ENCODE measurements around the gene KCTD15. TPM values are rescaled to one million over a fixed set of nuclear protein-coding genes. Genes with fewer than 3 reads are reported as not detected.

Gene KCTD15
- total and polyA plus RNA-seq, 2 of the 4 experiments (the other 2 are of a cell fraction), result 16.3 to 19.6 TPM

- H4K20me1 ChIP-seq (ENCODE audit: insufficient read depth, low read length), result no peaks in the 10 kb centered on the region
- H3K27ac ChIP-seq (ENCODE audit: insufficient read depth, low read length), result no peak overlapping the region
- no peak overlapping the region for H2BK120ac ChIP-seq (ENCODE audit: low read depth, low read length)
- H3K4me2 ChIP-seq (ENCODE audit: low read depth, low read length), result no peak overlapping the region
- dilution Hi-C loops (cut with HindIII; ENCODE audit: low sequenced_read_pairs, unreplicated experiment), result no loop called here
- H2AFZ ChIP-seq (replicated peaks; ENCODE audit: low read length, poor library complexity), result peak overlapping the region; percentile 32
- H3K4me1 ChIP-seq (ENCODE audit: control insufficient read depth, insufficient read depth, low read length), result no peaks in the 10 kb centered on the region
- ATAC-seq (ENCODE audit: low read depth) (no peak), DNase-seq (no peak)
- no TSS peak for BruUV-seq (replicated peaks)
- H4K91ac ChIP-seq (ENCODE audit: insufficient read depth, low read depth, low read length), result no peak overlapping the region
- H3K4ac ChIP-seq (ENCODE audit: low read depth, low read length), result no peak overlapping the region
- no peaks in the 10 kb centered on the region; the same call in 1 of the 2 replicates for H3K27me3 ChIP-seq (ENCODE audit: control insufficient read depth, insufficient read depth, low read length)
- H4K5ac ChIP-seq (ENCODE audit: low read depth, low read length), result no peak overlapping the region
- 81% methylated on average over 7 of the region's 12 CpGs; no CpG with 5 or more reads in 1 of the 2 experiments for WGBS, 2 experiments (ENCODE audit: extremely low coverage in 2 of 2, insufficient read length in 1 of 2)
- H2AK5ac ChIP-seq (ENCODE audit: low read depth, low read length), result no peak overlapping the region
- H3K14ac ChIP-seq (replicated peaks; ENCODE audit: low read depth, low read length), result no peak overlapping the region
- no peak overlapping the region for H3K9ac ChIP-seq (ENCODE audit: low read depth, low read length)
- no peaks in the 10 kb centered on the region for H3K79me1 ChIP-seq (ENCODE audit: low read depth in 1 of 2, low read length in 2 of 2)
- TF ChIP-seq FOS (IDR thresholded peaks at IDR 0.05; ENCODE audit: low read depth, low read length), result no peak
- TF ChIP-seq SMC3 (IDR thresholded peaks at IDR 0.05; ENCODE audit: low read depth, low read length), result no peak
- ChIA-PET POLR2A (ENCODE audit: unreplicated experiment) (no interaction called here), CTCF (no interaction called here)
- H3K36me3 ChIP-seq (ENCODE audit: control insufficient read depth, insufficient read depth, low read length), result no peaks in the 10 kb centered on the region
- no peaks in the 10 kb centered on the region for H3K9me1 ChIP-seq (ENCODE audit: insufficient read depth, low read length)
- intact Hi-C loops (cut with micrococcal nuclease), result no loop called here
- H2BK20ac ChIP-seq (ENCODE audit: low read depth, low read length), result no peak overlapping the region
- H3K18ac ChIP-seq (ENCODE audit: low read depth, low read length), result no peak overlapping the region
- no peak overlapping the region for H3K4me3 ChIP-seq (ENCODE audit: insufficient read depth, low read depth, low read length)
- no peak overlapping the region for H3K23ac ChIP-seq (ENCODE audit: low read depth, low read length)
- H3K56ac ChIP-seq (ENCODE audit: extremely low read depth, insufficient read depth, low read length), result no peak overlapping the region
- in situ Hi-C loops (cut with MboI; ENCODE audit: low sequenced_read_pairs), result no loop called here
- H3K9me3 ChIP-seq (ENCODE audit: control insufficient read depth, insufficient read depth, low read length), result no peaks in the 10 kb centered on the region
- no peak overlapping the region for H2BK5ac ChIP-seq (ENCODE audit: low read depth, low read length, poor library complexity, severe bottlenecking)
- no peak overlapping the region for H4K8ac ChIP-seq (ENCODE audit: low read depth in 2 of 2, low read length in 2 of 2)
- no peak overlapping the region for H2BK15ac ChIP-seq (ENCODE audit: low read depth, low read length)
- no peak overlapping the region for H2AK9ac ChIP-seq (replicated peaks; ENCODE audit: low read depth, low read length, poor library complexity)
Measured at GRCh38 chr19:33749619-33750175, 47.0 kb upstream of the KCTD15 start.

Data from IMR-90 (cell line).